Thyroid gland (tissue), 4 donors: ENCODE results near the gene BRMS1.

Source experiments
- CTCF ChIP-seq, 6 experiments: fragments of 200-600 bp in 3 of 6; fragments of 450-650 bp in 3 of 6; sonication (generic) in 3 of 6; IDR thresholded peaks; one replicate each; pipeline ENCODE4 v1.5.1; 2016 to 2019; ENCODE audit warnings: antibody characterized with exemption in 6 of 6, mild to moderate bottlenecking in 2 of 6, inconsistent platforms in 1 of 6, moderate library complexity in 1 of 6
- POLR2A ChIP-seq, 2 donors: fragments of 450-650 bp; IDR thresholded peaks; one replicate each; pipeline ENCODE4 v1.6.1; 2017; ENCODE audit warnings: antibody characterized with exemption in 2 of 2, mild to moderate bottlenecking in 2 of 2, moderate library complexity in 1 of 2

DNA sequence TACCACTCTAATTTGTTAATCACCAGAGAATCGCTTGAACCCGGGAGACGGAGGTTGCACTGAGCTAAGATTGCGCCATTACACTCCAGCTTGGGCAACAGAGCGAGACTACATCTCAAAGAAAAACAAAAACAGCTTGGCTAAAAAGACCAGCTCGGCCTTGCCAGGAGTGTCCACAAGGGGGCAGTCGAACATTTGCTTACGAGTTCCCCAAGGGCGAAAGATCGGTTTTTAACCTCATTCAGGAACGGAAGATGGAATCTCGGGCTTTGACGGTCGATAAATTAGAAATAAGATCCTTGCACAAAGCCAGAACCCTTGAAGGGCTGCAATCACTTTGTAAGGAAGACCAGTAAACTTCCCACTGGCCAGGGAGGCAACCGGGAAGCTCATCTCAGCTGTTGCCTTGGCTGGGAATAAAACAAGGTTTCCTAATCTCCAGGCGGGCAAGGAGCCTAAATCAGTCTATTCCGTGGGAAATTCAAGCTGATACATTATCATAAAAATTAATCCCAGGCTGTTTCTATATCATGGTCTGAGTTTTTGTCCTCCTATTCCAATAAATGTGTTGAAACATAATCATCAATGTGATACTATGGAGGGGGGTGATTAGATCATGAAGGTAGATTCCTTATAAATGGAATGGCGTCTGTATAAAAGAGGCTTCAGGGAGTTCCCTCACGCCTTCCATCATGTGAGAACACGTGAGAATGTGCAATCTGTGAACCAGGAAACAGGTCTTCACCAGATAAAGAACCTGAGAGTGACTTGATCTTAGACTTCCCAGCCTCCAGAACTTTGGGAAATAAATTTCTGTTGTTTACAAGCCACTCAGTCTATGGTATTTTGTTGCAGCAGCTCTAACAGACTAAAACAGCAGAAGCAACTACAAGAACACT lies 41.5 kb upstream of the BRMS1 start:
- TF ChIP-seq CTCF (IDR thresholded peaks at IDR 0.05) (peak; percentile 79 to 97 (median 87)), POLR2A (IDR thresholded peaks at IDR 0.05) (no peak)
